Astrocyte (in vitro differentiated cells and primary cell): ENCODE results near the gene FRMD8. TPM values are rescaled to one million over a fixed set of nuclear protein-coding genes. Genes with fewer than 3 reads are reported as not detected.

Experiments used
- DNase-seq: peaks from one replicate; pipeline ENCODE4 v3.0.0-alpha.2; 2010; ENCODE audit warnings: low read depth
- FAIRE-seq: peaks from 2 replicates; lab custom pipeline; 2011; peaks lifted over from hg19 to GRCh38; lab: Jason Lieb, UNC
- H2AFZ ChIP-seq: 2 replicates; pipeline ENCODE4 v1.6.0; 2012; ENCODE audit warnings: low read depth, low read length, inconsistent platforms
- H3K27ac ChIP-seq: 2 replicates; pipeline ENCODE4 v1.5.1; 2011; ENCODE audit warnings: low read depth, low read length, inconsistent platforms
- H3K27me3 ChIP-seq: 2 replicates; pipeline ENCODE4 v1.6.0; 2011; ENCODE audit warnings: low read length, inconsistent platforms; ENCODE audit not compliant: insufficient read depth
- H3K36me3 ChIP-seq: 2 replicates; pipeline ENCODE4 v1.5.1; 2011; ENCODE audit warnings: low read length, inconsistent platforms; ENCODE audit not compliant: insufficient read depth
- H3K4me1 ChIP-seq: 2 replicates; pipeline ENCODE4 v1.5.1; 2011; ENCODE audit warnings: low read length, inconsistent platforms; ENCODE audit not compliant: insufficient read depth
- H3K4me2 ChIP-seq: 2 replicates; pipeline ENCODE4 v1.6.0; 2012; ENCODE audit warnings: low read length, inconsistent platforms
- H3K4me3 ChIP-seq: 2 replicates; pipeline ENCODE4 v1.5.1; 2011; ENCODE audit warnings: low read depth, mild to moderate bottlenecking, low read length, inconsistent platforms; ENCODE audit not compliant: insufficient read depth
- H3K79me2 ChIP-seq: 2 replicates; pipeline ENCODE4 v1.6.0; 2012; ENCODE audit warnings: mild to moderate bottlenecking, low read length, inconsistent platforms; ENCODE audit not compliant: insufficient read depth
- H3K9ac ChIP-seq: 2 replicates; pipeline ENCODE4 v1.6.0; 2012; ENCODE audit warnings: mild to moderate bottlenecking, low read length, inconsistent platforms
- H3K9me3 ChIP-seq: 2 replicates; pipeline ENCODE4 v1.5.1; 2012; ENCODE audit warnings: low read depth, mild to moderate bottlenecking, low read length, inconsistent platforms; ENCODE audit not compliant: insufficient read depth
- H4K20me1 ChIP-seq: 2 replicates; pipeline ENCODE4 v1.6.0; 2012; ENCODE audit warnings: low read length, inconsistent platforms; ENCODE audit not compliant: insufficient read depth
- H3K27ac Mint-ChIP-seq: one replicate; pipeline ENCODE4 v1.8.0; 2021; ENCODE audit warnings: mild to moderate bottlenecking, mixed read lengths; ENCODE audit not compliant: unreplicated experiment
- H3K27me3 Mint-ChIP-seq: one replicate; pipeline ENCODE4 v1.8.0; 2021; ENCODE audit warnings: low read depth, mixed read lengths; ENCODE audit not compliant: unreplicated experiment
- H3K36me3 Mint-ChIP-seq: one replicate; pipeline ENCODE4 v1.8.0; 2021; ENCODE audit warnings: low read depth, mixed read lengths; ENCODE audit not compliant: unreplicated experiment
- H3K4me1 Mint-ChIP-seq: one replicate; pipeline ENCODE4 v1.8.0; 2021; ENCODE audit warnings: low read depth, mixed read lengths; ENCODE audit not compliant: unreplicated experiment
- H3K4me3 Mint-ChIP-seq: one replicate; pipeline ENCODE4 v1.8.0; 2021; ENCODE audit warnings: mild to moderate bottlenecking, moderate library complexity, mixed read lengths; ENCODE audit not compliant: unreplicated experiment
- H3K9me3 Mint-ChIP-seq: one replicate; pipeline ENCODE4 v1.8.0; 2021; ENCODE audit warnings: mild to moderate bottlenecking, mixed read lengths; ENCODE audit not compliant: unreplicated experiment
- CTCF ChIP-seq: IDR thresholded peaks from 2 replicates; pipeline ENCODE4 v1.5.1; 2011; ENCODE audit warnings: low read depth, mild to moderate bottlenecking, inconsistent platforms, low read length, moderate library complexity; ENCODE audit not compliant: insufficient read depth
- EZH2 ChIP-seq: IDR thresholded peaks from 2 replicates; pipeline ENCODE4 v1.6.1; 2012; ENCODE audit warnings: mild to moderate bottlenecking, low read length, inconsistent platforms; ENCODE audit not compliant: insufficient read depth
- total RNA-seq: library from RNA; stranded (reverse); gene quantifications from 2 replicates; pipeline ENCODE4 v1.2.1, GENCODE V29; 2021

Gene FRMD8
- total RNA-seq, 1 donor from 2014 or later = 61.2 TPM

GRCh38 chr11:65430406-65431217 is 44.2 kb downstream of the FRMD8 start:
- no peak overlapping the region for H2AFZ ChIP-seq
- peaks cover 33% of the 10 kb centered on the region for H3K36me3 ChIP-seq
- Mint-ChIP-seq H3K4me1 (peaks cover 62% of the 10 kb centered on the region), H3K27ac (peak overlapping the region; percentile 86), H3K4me3 (peak overlapping the region; percentile 92), H3K27me3 (no peaks in the 10 kb centered on the region), H3K9me3 (no peaks in the 10 kb centered on the region), H3K36me3 (no peaks in the 10 kb centered on the region)
- peaks cover 43% of the 10 kb centered on the region for H3K4me1 ChIP-seq
- no peak for TF ChIP-seq CTCF
- TF ChIP-seq EZH2 = no peak
- H3K27me3 ChIP-seq = no peaks in the 10 kb centered on the region
- peaks cover 100% of the 10 kb centered on the region for H4K20me1 ChIP-seq
- peak overlapping the region; percentile 95 for H3K4me3 ChIP-seq
- DNase-seq = peak; percentile 42
- FAIRE-seq = no peak
- no peaks in the 10 kb centered on the region for H3K9me3 ChIP-seq
- H3K9ac ChIP-seq = peak overlapping the region; percentile 96
- peaks cover 99% of the 10 kb centered on the region for H3K79me2 ChIP-seq
- peak overlapping the region; percentile 94 for H3K4me2 ChIP-seq
- H3K27ac ChIP-seq = peak overlapping the region; percentile 65

GRCh38 chr11:65431451-65432099 is 45.1 kb downstream of the FRMD8 start:
- peak; percentile 35 for DNase-seq
- Histone ChIP-seq H4K20me1 (peaks cover 100% of the 10 kb centered on the region), H3K36me3 (peaks cover 34% of the 10 kb centered on the region), H3K27ac (peak overlapping the region; percentile 23), H3K4me2 (peak overlapping the region; percentile 59), H3K27me3 (no peaks in the 10 kb centered on the region), H3K4me3 (no peak overlapping the region), H3K4me1 (peaks cover 40% of the 10 kb centered on the region), H3K9ac (peak overlapping the region; percentile 44), H2AFZ (no peak overlapping the region), H3K9me3 (no peaks in the 10 kb centered on the region), H3K79me2 (peaks cover 99% of the 10 kb centered on the region)
- H3K36me3 Mint-ChIP-seq = no peaks in the 10 kb centered on the region
- no peaks in the 10 kb centered on the region for H3K9me3 Mint-ChIP-seq
- H3K4me1 Mint-ChIP-seq = peaks cover 59% of the 10 kb centered on the region
- FAIRE-seq = no peak
- TF ChIP-seq CTCF (no peak), EZH2 (no peak)
- no peak overlapping the region for H3K27ac Mint-ChIP-seq
- H3K27me3 Mint-ChIP-seq = no peaks in the 10 kb centered on the region
- peak overlapping the region; percentile 71 for H3K4me3 Mint-ChIP-seq
